GM21526 (cell line): Measurements from ENCODE around the gene CHD1.

Experiments used
- ATAC-seq: cut with Tn5 transposase; IDR thresholded peaks from one replicate; pipeline ENCODE4 v1.9.1; 2021; ENCODE audit warnings: moderate library complexity; ENCODE audit not compliant: unreplicated experiment, low FRiP score

The CHD1 gene

GRCh38 chr5:98825582-98826375, 103.0 kb downstream of the CHD1 start:
- ATAC-seq, result no peak

GRCh38 chr5:98816582-98817222, 112.1 kb downstream of the CHD1 start:
- ATAC-seq, result no peak

- no peak for ATAC-seq
Observed at GRCh38 chr5:98813755-98814154, 115.1 kb downstream of the CHD1 start.

GRCh38 chr5:98810206-98810605, 118.6 kb downstream of the CHD1 start:
- ATAC-seq, result no peak

DNA sequence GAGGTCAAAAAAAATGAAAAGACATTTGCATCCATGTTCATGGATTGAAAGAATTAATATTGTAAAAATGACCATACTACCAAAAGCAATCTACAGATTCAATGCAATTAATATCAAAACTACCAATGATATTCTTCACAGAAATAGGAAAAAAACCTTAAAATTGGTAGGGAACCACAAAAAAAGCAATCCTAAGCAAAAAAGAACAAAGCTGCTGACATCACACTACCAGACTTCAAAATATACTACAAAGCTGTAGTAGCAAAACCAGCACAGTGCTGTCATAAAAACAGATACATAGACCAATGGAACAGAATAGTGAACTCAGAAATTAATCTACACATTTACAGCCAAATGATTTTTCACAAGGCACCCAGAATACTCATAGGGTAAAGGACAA, 121.0 kb downstream of the CHD1 start:
- ATAC-seq, result no peak

GRCh38 chr5:98805070-98805469, 123.7 kb downstream of the CHD1 start:
- ATAC-seq, result no peak

- no peak for ATAC-seq
Observed at GRCh38 chr5:98804066-98804465, 124.7 kb downstream of the CHD1 start.
